Stomach smooth muscle (tissue), 2 donors: ENCODE data around the gene RPS21.

Experiments used
- H3K27ac ChIP-seq: one replicate; pipeline ENCODE4 v1.7.0; 2013; ENCODE audit warnings: mild to moderate bottlenecking, low read length, inconsistent platforms
- H3K27me3 ChIP-seq, 2 donors: one replicate each; pipeline ENCODE4 v1.7.0; 2013; ENCODE audit warnings: low read length in 2 of 2; ENCODE audit not compliant: insufficient read depth in 2 of 2, control insufficient read depth in 1 of 2
- H3K36me3 ChIP-seq, 2 donors: one replicate each; pipeline ENCODE4 v1.7.0; 2013; ENCODE audit warnings: low read length in 2 of 2; ENCODE audit not compliant: control insufficient read depth in 2 of 2, insufficient read depth in 2 of 2
- H3K4me1 ChIP-seq: one replicate; pipeline ENCODE4 v1.7.0; 2013; ENCODE audit warnings: low read length; ENCODE audit not compliant: control insufficient read depth, insufficient read depth
- H3K4me3 ChIP-seq, 2 donors: one replicate each; pipeline ENCODE4 v1.7.0; 2013; ENCODE audit warnings: low read length in 2 of 2
- H3K9ac ChIP-seq, 2 donors: one replicate each; pipeline ENCODE4 v1.7.0; 2013; ENCODE audit warnings: low read length in 2 of 2, mild to moderate bottlenecking in 1 of 2
- H3K9me3 ChIP-seq, 2 donors: one replicate each; pipeline ENCODE4 v1.7.0; 2013; ENCODE audit warnings: low read length in 2 of 2; ENCODE audit not compliant: control insufficient read depth in 2 of 2
- donor health status: healthy.
- donor health status: Pancreatic carcinoma.

The RPS21 gene

GRCh38 chr20:62393830-62394229, 6.9 kb downstream of the RPS21 start:
- Histone ChIP-seq H3K27ac (no peak overlapping the region), H3K9ac (no peak overlapping the region), H3K36me3 (peaks cover 9 to 35% of the 10 kb centered on the region in 2 donors)

GRCh38 chr20:62394248-62395245, 7.6 kb downstream of the RPS21 start:
- H3K36me3 ChIP-seq, result peaks cover 6 to 30% of the 10 kb centered on the region in 2 donors
- no peak overlapping the region for H3K4me3 ChIP-seq
- no peaks in the 10 kb centered on the region for H3K4me1 ChIP-seq
- H3K27ac ChIP-seq, result no peak overlapping the region
- no peaks in the 10 kb centered on the region for H3K9me3 ChIP-seq
- no peaks in the 10 kb centered on the region for H3K27me3 ChIP-seq
- no peak overlapping the region for H3K9ac ChIP-seq

More at GRCh38 chr20:62393830-62394229, 6.9 kb downstream of the RPS21 start:
- H3K9me3 ChIP-seq, result no peaks in the 10 kb centered on the region
- no peak overlapping the region for H3K4me3 ChIP-seq
- no peaks in the 10 kb centered on the region for H3K27me3 ChIP-seq
- H3K4me1 ChIP-seq, result no peaks in the 10 kb centered on the region

- no peak overlapping the region for H3K9ac ChIP-seq
- H3K36me3 ChIP-seq, result peaks cover 6 to 23% of the 10 kb centered on the region in 2 donors
- no peaks in the 10 kb centered on the region for H3K27me3 ChIP-seq
- no peak overlapping the region for H3K27ac ChIP-seq
- no peaks in the 10 kb centered on the region for H3K9me3 ChIP-seq
- H3K4me1 ChIP-seq, result no peaks in the 10 kb centered on the region
- no peak overlapping the region for H3K4me3 ChIP-seq
Observed at GRCh38 chr20:62395311-62396242, 8.7 kb downstream of the RPS21 start.

GRCh38 chr20:62396367-62397239, 9.7 kb downstream of the RPS21 start:
- H3K27me3 ChIP-seq, result no peaks in the 10 kb centered on the region
- H3K4me1 ChIP-seq, result no peaks in the 10 kb centered on the region
- H3K9ac ChIP-seq, result no peak overlapping the region
- no peaks in the 10 kb centered on the region for H3K9me3 ChIP-seq
- peaks cover 6 to 15% of the 10 kb centered on the region in 2 donors for H3K36me3 ChIP-seq
- H3K27ac ChIP-seq, result no peak overlapping the region
- no peak overlapping the region for H3K4me3 ChIP-seq

GRCh38 chr20:62398120-62398821, 11.4 kb downstream of the RPS21 start:
- Histone ChIP-seq H3K4me3 (no peak overlapping the region), H3K4me1 (no peaks in the 10 kb centered on the region), H3K27me3 (no peaks in the 10 kb centered on the region), H3K9me3 (no peaks in the 10 kb centered on the region), H3K9ac (no peak overlapping the region), H3K27ac (no peak overlapping the region), H3K36me3 (peaks cover 0 to 12% of the 10 kb centered on the region in 2 donors)

GRCh38 chr20:62400021-62400420, 13.1 kb downstream of the RPS21 start:
- no peaks in the 10 kb centered on the region for H3K9me3 ChIP-seq
- H3K4me1 ChIP-seq, result peaks cover 6% of the 10 kb centered on the region
- H3K27me3 ChIP-seq, result no peaks in the 10 kb centered on the region
- H3K36me3 ChIP-seq, result peaks cover 0 to 3% of the 10 kb centered on the region in 2 donors
- H3K9ac ChIP-seq, result no peak overlapping the region
- H3K4me3 ChIP-seq, result no peak overlapping the region
- no peak overlapping the region for H3K27ac ChIP-seq

- Histone ChIP-seq H3K27me3 (no peaks in the 10 kb centered on the region), H3K27ac (no peak overlapping the region), H3K36me3 (peaks cover 0 to 3% of the 10 kb centered on the region in 2 donors), H3K4me1 (peaks cover 11% of the 10 kb centered on the region), H3K4me3 (no peak overlapping the region), H3K9ac (no peak overlapping the region), H3K9me3 (no peaks in the 10 kb centered on the region)
Observed at GRCh38 chr20:62400541-62400940, 13.6 kb downstream of the RPS21 start.

- peaks cover 0 to 3% of the 10 kb centered on the region in 2 donors for H3K36me3 ChIP-seq
- H3K4me3 ChIP-seq, result no peak overlapping the region
- H3K4me1 ChIP-seq, result peaks cover 19% of the 10 kb centered on the region
- H3K9ac ChIP-seq, result no peak overlapping the region
- no peaks in the 10 kb centered on the region for H3K9me3 ChIP-seq
- no peak overlapping the region for H3K27ac ChIP-seq
- no peaks in the 10 kb centered on the region for H3K27me3 ChIP-seq
Observed at GRCh38 chr20:62401331-62401779, 14.5 kb downstream of the RPS21 start.

- Histone ChIP-seq H3K4me3 (no peak overlapping the region), H3K27ac (no peak overlapping the region), H3K27me3 (no peaks in the 10 kb centered on the region), H3K4me1 (peaks cover 27% of the 10 kb centered on the region), H3K36me3 (peaks cover 0 to 3% of the 10 kb centered on the region in 2 donors), H3K9ac (no peak overlapping the region), H3K9me3 (no peaks in the 10 kb centered on the region)
Observed at GRCh38 chr20:62402456-62403150, 15.7 kb downstream of the RPS21 start.
